Esophagus squamous epithelium (tissue), 5 donors: Measurements from ENCODE around the gene CARMIL1. TPM values are rescaled to one million over a fixed set of nuclear protein-coding genes. Genes with fewer than 3 reads are reported as not detected.

Experiments
- DNase-seq: peaks from one replicate; lab custom pipeline; 2025; lab: John Stamatoyannopoulos, UW
- H3K27ac ChIP-seq, 4 donors: fragments of 200-600 bp; sonication (generic); one replicate each; pipeline ENCODE4 v1.5.1; 2016 to 2019; ENCODE audit warnings: mild to moderate bottlenecking in 1 of 4
- H3K27me3 ChIP-seq, 4 donors: fragments of 200-600 bp; sonication (generic); 1 replicate in 3 of 4; 2 replicates in 1 of 4; pipeline versions ENCODE4 v1.5.1 to v1.6.0; 2017 to 2021; ENCODE audit warnings: antibody characterized with exemption in 1 of 4
- H3K36me3 ChIP-seq, 3 donors: fragments of 200-600 bp; sonication (generic); one replicate each; pipeline ENCODE4 v1.5.1; 2016 to 2019
- H3K4me1 ChIP-seq, 3 donors: fragments of 200-600 bp; sonication (generic); one replicate each; pipeline ENCODE4 v1.5.1; 2017 to 2019
- H3K4me3 ChIP-seq, 4 donors: fragments of 200-600 bp; sonication (generic); 1 replicate in 3 of 4; 2 replicates in 1 of 4; pipeline ENCODE4 v1.5.1; 2016 to 2019; ENCODE audit warnings: mild to moderate bottlenecking in 2 of 4, moderate library complexity in 1 of 4
- H3K9me3 ChIP-seq, 3 donors: fragments of 200-600 bp; sonication (generic); one replicate each; pipeline ENCODE4 v1.5.1; 2016 to 2019
- CTCF ChIP-seq, 6 experiments: fragments of 450-650 bp in 4 of 6; fragments of 200-600 bp in 2 of 6; sonication (generic) in 2 of 6; IDR thresholded peaks; one replicate each; pipeline ENCODE4 v1.5.1; 2016 to 2019; ENCODE audit warnings: antibody characterized with exemption in 6 of 6, mild to moderate bottlenecking in 4 of 6, moderate library complexity in 4 of 6
- POLR2A ChIP-seq, 4 donors: fragments of 450-650 bp; IDR thresholded peaks; one replicate each; pipeline ENCODE4 v1.6.1; 2017; ENCODE audit warnings: antibody characterized with exemption in 4 of 4, mild to moderate bottlenecking in 4 of 4, moderate library complexity in 3 of 4
- WGBS, 2 donors: methylation state at CpG; one replicate each; pipeline ENCODE4 v1.1.5; 2018; 5-methylcytosine and 5-hydroxymethylcytosine counted together
- intact Hi-C: fragments of 100-400 bp; cut with DNase I; formaldehyde crosslinking; loops from one replicate; pipeline ENCODE4 v1.15.0; 2022
- small RNA-seq, 4 donors: library from RNA; depleted of rRNA; stranded (forward); fragments of <200 nt; gene quantifications; one replicate each; pipeline ENCODE3, GENCODE V24; 2016
- total RNA-seq, 4 donors: library from RNA; depleted of rRNA; stranded (reverse); fragments of >200 nt; gene quantifications; one replicate each; pipeline ENCODE4 v1.1.0, GENCODE V29; 2016
- donor health status: DM: yes; HTN: yes; CAD: no.

Gene CARMIL1
- total RNA-seq, 4 donors from 2014 or later = 7.2 to 19.7 (median 18.3) TPM

- Histone ChIP-seq H3K4me3 (no peak overlapping the region), H3K36me3 (no peaks in the 10 kb centered on the region), H3K9me3 (no peaks in the 10 kb centered on the region), H3K27me3 (peaks cover 0 to 12% (median 0%) of the 10 kb centered on the region in 4 donors), H3K27ac (no peak overlapping the region), H3K4me1 (no peaks in the 10 kb centered on the region)
- intact Hi-C loops = no loop called here
- DNase-seq = no peak
- TF ChIP-seq CTCF (IDR thresholded peaks at IDR 0.05) (no peak), POLR2A (IDR thresholded peaks at IDR 0.05) (no peak)
Measured at GRCh38 chr6:25660512-25660911, 381.3 kb downstream of the CARMIL1 start.

DNA sequence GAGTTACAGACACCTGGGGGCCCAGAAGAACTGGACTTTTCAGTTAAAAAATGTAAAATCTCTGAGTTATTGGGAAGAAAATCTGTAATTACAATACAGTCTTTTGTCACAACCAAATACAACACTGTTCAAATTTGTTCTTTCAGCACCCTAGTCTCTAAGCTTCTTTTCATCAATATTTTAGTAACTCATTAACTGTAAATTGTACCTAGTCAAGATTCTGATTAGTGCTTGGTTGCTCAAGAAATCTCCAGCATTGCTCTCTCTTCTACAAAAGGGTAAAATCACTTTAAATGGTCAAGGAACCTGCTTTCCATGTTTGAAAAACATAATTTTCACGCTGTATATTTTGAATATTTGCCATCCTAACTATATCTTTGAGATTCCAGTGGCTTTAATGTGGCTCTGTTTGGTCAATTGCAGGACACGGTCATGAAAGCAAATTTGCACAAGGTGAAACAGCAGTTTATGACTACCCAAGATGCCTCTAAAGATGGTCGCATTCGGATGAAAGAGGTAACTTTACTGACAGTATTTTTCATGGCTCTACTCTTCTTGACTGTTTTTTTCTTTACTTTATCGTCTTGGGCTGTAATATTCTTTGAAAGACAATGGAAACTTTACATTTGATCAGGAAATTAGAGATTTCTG is 382.1 kb downstream of the CARMIL1 start:
- no peaks in the 10 kb centered on the region for H3K9me3 ChIP-seq
- TF ChIP-seq POLR2A (IDR thresholded peaks at IDR 0.05) = no peak
- H3K36me3 ChIP-seq = no peaks in the 10 kb centered on the region
- 71 to 72% methylated on average over 5 of the region's 5 CpGs for WGBS, 2 donors
- H3K4me1 ChIP-seq = no peaks in the 10 kb centered on the region
- H3K27me3 ChIP-seq = peaks cover 0 to 8% (median 0%) of the 10 kb centered on the region in 4 donors
- DNase-seq = no peak
- intact Hi-C loops = no loop called here
- no peak overlapping the region for H3K4me3 ChIP-seq
- H3K27ac ChIP-seq = no peak overlapping the region

DNA sequence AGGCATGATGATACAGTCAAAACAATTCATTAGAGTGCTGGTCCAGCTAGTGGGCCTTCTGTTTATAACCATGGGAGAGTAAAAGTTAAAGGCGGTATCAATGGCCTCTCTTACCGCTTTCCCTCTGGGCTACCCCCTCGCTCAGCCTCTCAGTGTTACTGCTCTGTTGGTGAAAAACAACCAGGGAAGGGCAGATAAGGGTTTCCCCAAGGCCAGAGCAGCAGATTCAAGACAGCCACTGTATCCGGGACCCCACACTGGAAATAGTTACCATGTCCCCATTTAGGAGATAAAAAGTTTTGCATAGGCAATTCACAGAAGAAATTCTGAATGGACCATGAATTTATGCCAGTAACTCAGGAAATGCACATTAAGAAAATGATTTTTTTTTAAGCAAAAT is 386.3 kb downstream of the CARMIL1 start:
- Histone ChIP-seq H3K27ac (no peak overlapping the region), H3K4me3 (no peak overlapping the region), H3K4me1 (no peaks in the 10 kb centered on the region), H3K27me3 (peaks cover 0 to 5% (median 0%) of the 10 kb centered on the region in 4 donors), H3K9me3 (no peaks in the 10 kb centered on the region), H3K36me3 (no peaks in the 10 kb centered on the region)
- intact Hi-C loops = no loop called here
- WGBS, 2 donors = 81 to 90% methylated on average over 3 to 4 of the region's 4 CpGs
- DNase-seq = no peak
- TF ChIP-seq POLR2A (IDR thresholded peaks at IDR 0.05) = no peak
- no peak for TF ChIP-seq CTCF (IDR thresholded peaks at IDR 0.05)

GRCh38 chr6:25669413-25669812 is 390.2 kb downstream of the CARMIL1 start:
- Histone ChIP-seq H3K36me3 (no peaks in the 10 kb centered on the region), H3K27me3 (peaks cover 0 to 10% (median 0%) of the 10 kb centered on the region in 4 donors), H3K4me3 (no peak overlapping the region), H3K4me1 (no peaks in the 10 kb centered on the region), H3K27ac (no peak overlapping the region), H3K9me3 (no peaks in the 10 kb centered on the region)
- no peak for DNase-seq
- TF ChIP-seq CTCF (IDR thresholded peaks at IDR 0.05) = no peak
- no peak for TF ChIP-seq POLR2A (IDR thresholded peaks at IDR 0.05)
- WGBS, 2 donors = 81 to 95% methylated on average over 5 of the region's 5 CpGs
- intact Hi-C loops = no loop called here

Small RNA genes lying within 50 kb of the gene (small RNA-seq; reads per million reads assigned to genes)
- gene RF00019 (0 reads per million in 4 donors), gene RNU6-987P (0 reads per million in 4 donors)
